Astrocyte of the hippocampus (primary cell): Measurements from ENCODE around the gene MAPKBP1.
A peak's percentile ranks its signal among the peaks of the same experiment; 100 is the strongest.

Experiments
- DNase-seq: peaks from one replicate; pipeline ENCODE4 v3.0.0; 2011; ENCODE audit warnings: low read depth, low spot score

The MAPKBP1 gene

GRCh38 chr15:41825572-41826535 lies 51.6 kb downstream of the MAPKBP1 start:
- DNase-seq, result peak; percentile 23

DNA sequence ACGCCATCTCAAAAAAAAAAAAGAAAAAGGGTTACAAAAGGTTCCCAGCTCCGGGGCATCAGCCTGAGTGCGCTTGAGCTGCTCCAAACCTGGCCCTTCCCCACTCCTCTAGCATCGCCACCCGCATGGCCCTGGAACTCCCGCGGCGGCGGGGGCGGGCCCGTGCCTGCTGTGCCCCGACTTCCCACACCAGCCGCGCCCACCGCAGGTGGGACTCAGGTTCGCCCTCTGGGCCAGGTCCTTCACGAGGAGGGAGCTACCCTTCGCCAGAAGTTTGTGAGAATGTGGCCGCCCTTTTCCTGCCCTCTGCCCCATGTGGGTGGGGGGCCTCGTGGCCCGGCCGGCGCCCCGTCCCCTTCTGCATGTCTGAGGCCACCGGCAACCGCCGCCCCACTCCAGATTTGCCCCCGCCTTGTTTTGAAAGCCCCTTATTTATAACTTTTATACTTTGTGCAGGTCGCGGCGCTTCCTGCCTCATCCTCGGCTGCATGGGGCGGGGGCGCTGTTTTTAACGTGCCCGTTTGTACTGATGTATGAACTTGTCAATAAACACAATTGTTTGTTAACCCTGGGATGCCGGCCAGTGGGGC lies 53.1 kb downstream of the MAPKBP1 start:
- no peak for DNase-seq

GRCh38 chr15:41827880-41828806 lies 53.9 kb downstream of the MAPKBP1 start, which contains the start of gene JMJD7:
JMJD7 (plus strand) TSS chr15:41828092; CDS start chr15:41828125, 33 bp downstream.
- peak; percentile 96 for DNase-seq

- DNase-seq, result peak; percentile 27
Observed at GRCh38 chr15:41828807-41829141, 54.5 kb downstream of the MAPKBP1 start.

DNA sequence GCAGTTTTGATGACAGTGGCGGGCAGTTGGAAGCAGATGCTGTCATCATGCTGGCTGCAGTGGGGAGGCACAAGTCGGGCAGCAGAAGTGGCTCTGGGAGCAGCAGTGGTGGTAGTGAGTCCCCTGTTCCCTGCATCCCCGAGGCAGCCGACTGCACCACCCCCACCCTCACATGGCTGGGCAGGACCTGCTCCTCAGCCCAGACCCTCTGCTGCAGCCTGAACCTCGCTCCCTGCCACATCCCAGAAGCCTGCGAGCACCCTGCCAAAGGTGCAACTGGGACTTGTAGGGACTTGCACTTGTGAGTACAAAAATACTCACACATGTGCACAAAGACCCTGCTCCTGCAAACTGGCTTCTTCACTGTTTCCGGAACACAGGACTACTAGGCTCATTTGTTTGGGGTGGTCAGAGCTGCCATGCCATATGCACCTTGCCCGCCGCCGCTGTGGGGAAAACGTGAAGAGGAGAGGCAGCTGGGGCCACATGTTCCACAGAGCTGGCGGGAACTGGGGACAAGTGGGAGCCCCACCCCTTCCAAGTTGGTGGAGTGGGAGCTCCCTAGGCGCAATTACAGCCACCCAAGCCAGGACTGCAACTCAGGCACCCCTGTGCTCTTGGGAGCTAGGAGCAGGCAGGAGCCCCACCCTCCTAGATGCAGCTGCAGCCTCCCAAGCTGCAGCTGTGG lies 55.8 kb downstream of the MAPKBP1 start:
- DNase-seq, result no peak

DNA sequence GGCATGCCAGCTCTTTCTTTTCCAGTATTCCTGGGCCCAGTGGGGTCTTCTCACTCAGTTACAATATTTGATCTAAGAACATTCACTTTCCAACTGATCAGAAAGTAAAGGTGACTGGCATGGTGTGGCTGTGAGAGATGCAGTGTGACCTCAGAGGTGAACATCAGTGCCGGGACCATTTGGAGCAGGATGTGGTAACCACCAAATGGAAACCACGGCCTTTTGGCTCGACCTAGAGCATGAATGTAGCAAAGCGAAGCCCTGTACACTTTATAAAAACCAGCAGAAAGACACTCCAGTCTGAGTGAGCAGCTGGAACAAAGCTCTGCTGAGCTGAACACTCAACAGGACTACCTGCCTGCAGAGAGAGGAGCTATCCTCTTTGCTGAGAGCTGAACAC lies 57.0 kb downstream of the MAPKBP1 start:
- DNase-seq, result peak; percentile 25

DNA sequence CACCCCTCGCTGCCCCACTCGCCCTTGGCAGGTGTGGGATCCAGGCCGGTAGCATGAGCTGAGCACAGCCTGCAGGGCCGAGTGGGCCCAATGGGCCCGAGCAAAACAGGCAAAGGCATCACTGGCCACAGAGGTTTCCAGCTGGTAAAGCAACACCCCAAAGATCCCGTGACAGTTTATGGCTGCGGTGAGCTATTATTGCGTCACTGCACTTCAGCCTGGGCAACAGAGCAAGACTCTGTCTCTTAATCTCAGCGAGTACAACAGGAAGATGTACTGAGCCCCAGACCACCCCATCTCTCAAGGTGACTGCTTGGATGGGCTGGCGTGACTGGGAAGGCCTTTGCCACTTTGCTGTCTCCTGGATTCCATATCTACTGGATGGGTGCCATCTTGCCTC lies 57.9 kb downstream of the MAPKBP1 start:
- no peak for DNase-seq

- no peak for DNase-seq
Observed at GRCh38 chr15:41832875-41833274, 58.6 kb downstream of the MAPKBP1 start.

- no peak for DNase-seq
Observed at GRCh38 chr15:41834096-41834495, 59.8 kb downstream of the MAPKBP1 start.

GRCh38 chr15:41836073-41836472 lies 61.8 kb downstream of the MAPKBP1 start:
- DNase-seq, result no peak

GRCh38 chr15:41836713-41837454 lies 62.6 kb downstream of the MAPKBP1 start:
- no peak for DNase-seq

DNA sequence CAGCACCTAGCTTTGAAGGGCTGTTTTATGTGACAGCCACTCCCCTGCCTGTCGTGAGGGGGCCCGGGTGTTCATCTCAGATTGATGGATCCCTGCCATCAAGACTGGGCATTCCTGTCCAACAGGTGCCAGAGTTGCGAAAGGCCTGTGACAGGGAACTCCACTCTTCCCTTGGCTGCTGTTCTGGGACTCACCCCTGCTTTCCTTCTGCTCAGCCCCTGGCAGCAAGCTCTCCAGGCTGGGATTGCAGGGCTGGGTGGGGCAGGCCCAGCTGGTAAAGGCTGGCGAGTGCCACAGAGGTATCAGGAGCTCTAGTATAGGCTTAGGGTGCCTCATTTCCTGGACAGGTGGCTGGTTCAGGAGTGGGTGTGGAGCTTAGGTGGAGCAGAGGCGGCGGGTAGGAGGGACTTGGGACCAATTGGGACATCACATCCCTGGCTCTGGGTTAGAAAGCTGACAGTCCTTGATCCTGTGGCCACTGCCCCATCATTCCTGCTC lies 64.2 kb downstream of the MAPKBP1 start, which contains the start of gene PLA2G4B:
Gene PLA2G4B, plus strand, starts transcription at position 448 of the 498 bp plus-strand sequence. CDS start 67 bp downstream, outside the sequence.
- DNase-seq, result no peak

DNA sequence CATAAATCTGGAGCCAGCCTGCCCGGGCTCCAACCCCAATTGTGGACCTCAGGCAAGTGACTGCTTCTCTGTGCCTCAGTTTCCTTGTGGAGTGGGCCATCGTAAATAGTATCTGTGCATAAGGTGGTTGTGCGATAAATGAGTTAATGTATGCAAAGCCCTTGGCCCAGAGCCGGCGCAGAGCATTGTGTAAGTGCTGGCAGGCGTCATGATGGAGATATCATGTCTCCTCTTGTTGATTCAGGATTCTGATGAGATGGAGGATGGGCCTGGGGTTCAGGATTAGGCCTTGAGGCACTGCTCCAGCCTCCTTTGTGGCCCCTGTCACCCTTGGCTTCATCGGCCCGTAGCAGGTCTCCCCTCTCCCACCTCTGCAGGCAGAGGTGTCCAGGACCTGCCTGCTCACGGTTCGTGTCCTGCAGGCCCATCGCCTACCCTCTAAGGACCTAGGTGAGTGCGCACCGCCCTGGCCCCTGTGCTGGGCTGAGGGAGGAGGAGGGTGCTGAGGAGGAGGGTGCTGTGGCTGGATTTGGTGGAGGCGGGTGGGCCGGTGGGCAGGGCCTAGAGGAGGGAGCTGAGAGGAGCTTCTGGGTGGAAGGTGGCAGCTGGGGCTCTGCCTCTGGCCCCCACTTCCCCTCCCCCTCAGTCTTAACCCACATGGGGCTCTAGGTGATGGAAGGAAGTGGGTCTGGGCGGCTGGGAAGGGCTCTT lies 65.7 kb downstream of the MAPKBP1 start:
- no peak for DNase-seq

- DNase-seq, result no peak
Observed at GRCh38 chr15:41840673-41841072, 66.4 kb downstream of the MAPKBP1 start.

- DNase-seq, result no peak
Observed at GRCh38 chr15:41841131-41841530, 66.8 kb downstream of the MAPKBP1 start.

- no peak for DNase-seq
Observed at GRCh38 chr15:41842229-41842628, 67.9 kb downstream of the MAPKBP1 start.

DNA sequence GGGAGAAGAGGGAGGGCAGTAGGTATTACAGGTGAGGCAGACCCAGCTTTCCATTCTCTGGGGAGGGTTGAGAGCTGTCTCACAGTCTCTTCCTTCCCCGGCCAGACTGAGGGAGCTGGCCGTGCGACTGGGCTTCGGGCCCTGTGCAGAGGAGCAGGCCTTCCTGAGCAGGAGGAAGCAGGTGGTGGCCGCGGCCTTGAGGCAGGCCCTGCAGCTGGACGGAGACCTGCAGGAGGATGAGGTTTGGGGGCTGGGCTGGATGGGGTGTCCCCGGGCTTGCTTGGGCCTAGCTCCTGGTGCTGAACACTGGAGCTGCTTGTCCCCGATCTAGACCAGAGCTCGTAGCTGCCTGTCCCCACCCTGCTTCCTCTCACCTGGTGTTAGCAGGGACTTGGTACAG lies 69.3 kb downstream of the MAPKBP1 start:
- DNase-seq, result no peak

- no peak for DNase-seq
Observed at GRCh38 chr15:41844814-41845213, 70.5 kb downstream of the MAPKBP1 start.

DNA sequence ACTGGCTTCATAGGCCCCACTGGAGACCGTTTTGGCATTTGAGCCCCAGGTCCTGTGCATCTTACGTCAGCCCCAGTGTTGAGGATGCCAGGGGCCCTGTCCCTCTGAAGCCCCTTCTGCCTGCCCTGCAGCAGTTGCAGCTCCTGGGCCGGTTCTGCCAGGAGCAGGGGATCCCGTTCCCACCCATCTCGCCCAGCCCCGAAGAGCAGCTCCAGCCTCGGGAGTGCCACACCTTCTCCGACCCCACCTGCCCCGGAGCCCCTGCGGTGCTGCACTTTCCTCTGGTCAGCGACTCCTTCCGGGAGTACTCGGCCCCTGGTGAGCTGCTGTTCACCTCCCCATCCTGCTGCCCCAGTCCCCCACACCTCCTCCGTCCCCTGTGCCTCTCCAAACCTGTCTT lies 72.9 kb downstream of the MAPKBP1 start:
- DNase-seq, result no peak

GRCh38 chr15:41847981-41848380 lies 73.7 kb downstream of the MAPKBP1 start:
- no peak for DNase-seq
